Measurements from ENCODE around the gene RNF130.

RNF130 gene

DNA sequence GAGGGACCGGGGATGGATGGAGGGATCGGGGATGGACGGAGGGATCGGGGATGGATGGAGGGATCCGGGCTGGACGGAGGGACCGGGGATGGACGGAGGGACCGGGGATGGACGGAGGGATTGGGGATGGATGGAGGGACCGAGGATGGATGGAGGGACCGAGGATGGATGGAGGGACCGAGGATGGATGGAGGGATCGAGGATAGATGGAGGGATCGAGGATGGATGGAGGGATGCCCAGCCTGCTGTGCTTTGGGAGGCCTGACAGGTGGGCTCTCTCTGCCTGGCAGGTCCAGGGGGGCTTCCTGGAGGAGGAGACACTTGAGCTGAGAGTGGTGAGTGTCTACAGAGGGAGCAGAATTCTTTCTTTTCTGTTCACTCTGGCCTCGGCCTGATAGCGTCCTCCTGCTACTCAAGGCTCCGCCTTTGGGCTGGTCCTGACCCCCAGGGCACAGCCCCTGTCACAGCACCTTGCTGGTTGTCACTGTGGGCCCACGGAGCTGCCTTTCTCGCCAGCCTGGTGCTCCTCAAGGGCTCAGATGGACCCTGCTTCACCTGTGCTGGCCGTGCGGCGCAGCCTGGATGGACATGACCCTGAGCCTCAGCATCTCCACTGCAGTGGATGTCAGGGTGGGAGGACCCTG is 42.2 kb upstream of the RNF130 start:
- TF ChIP-seq ZXDB (tag by site-specific recombination; IDR thresholded peaks at IDR 0.05) (no peak), ZNF600 (tag by site-specific recombination; IDR thresholded peaks at IDR 0.05) (no peak), ZNF449 (tag by site-specific recombination; IDR thresholded peaks at IDR 0.05) (no peak), ZNF354C (tag by site-specific recombination; IDR thresholded peaks at IDR 0.05; ENCODE audit: borderline replicate concordance, low read depth) (no peak), IKZF3 (tag by site-specific recombination; IDR thresholded peaks at IDR 0.05) (no peak), ZNF677 (tag by site-specific recombination; IDR thresholded peaks at IDR 0.05) (no peak), ZNF140 (tag by site-specific recombination; IDR thresholded peaks at IDR 0.05) (no peak), HOXC10 (CRISPR knock-in tag; IDR thresholded peaks at IDR 0.05) (no peak), ZNF530 (tag by site-specific recombination; IDR thresholded peaks at IDR 0.05; ENCODE audit: low read depth) (no peak), ZSCAN4 (tag by site-specific recombination; IDR thresholded peaks at IDR 0.05) (no peak), TCF7L2 (IDR thresholded peaks at IDR 0.05; ENCODE audit: borderline replicate concordance, low read depth, low read length) (no peak), ZNF121 (tag by site-specific recombination; IDR thresholded peaks at IDR 0.05) (no peak), SETDB1 (IDR thresholded peaks at IDR 0.05; ENCODE audit: insufficient read length, low read length) (no peak), YY1 (tag by site-specific recombination; IDR thresholded peaks at IDR 0.05) (no peak), OVOL3 (tag by site-specific recombination; IDR thresholded peaks at IDR 0.05) (no peak), ZNF626 (tag by site-specific recombination; IDR thresholded peaks at IDR 0.05) (no peak)
- TF ChIP-seq, protein P1, sequence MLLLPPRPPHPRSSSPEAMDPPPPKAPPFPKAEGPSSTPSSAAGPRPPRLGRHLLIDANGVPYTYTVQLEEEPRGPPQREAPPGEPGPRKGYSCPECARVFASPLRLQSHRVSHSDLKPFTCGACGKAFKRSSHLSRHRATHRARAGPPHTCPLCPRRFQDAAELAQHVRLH (tag by site-specific recombination; IDR thresholded peaks at IDR 0.05) = no peak
- Histone ChIP-seq H3K36me3 (ENCODE audit: control insufficient read depth in 2 of 2, insufficient read depth in 1 of 2, low read length in 2 of 2) (no peaks in the 10 kb centered on the region), H3K4me3 (ENCODE audit: low read depth, low read length) (no peak overlapping the region), H3K9me3 (ENCODE audit: control insufficient read depth, insufficient read depth, low read depth, low read length) (no peaks in the 10 kb centered on the region), H3K27ac (ENCODE audit: extremely low read depth, low read depth, low read length) (no peak overlapping the region), H3K4me1 (ENCODE audit: control insufficient read depth, insufficient read depth, low read length) (no peaks in the 10 kb centered on the region)
- ChIA-PET POLR2A (no interaction called here), CTCF (no interaction called here)

DNA sequence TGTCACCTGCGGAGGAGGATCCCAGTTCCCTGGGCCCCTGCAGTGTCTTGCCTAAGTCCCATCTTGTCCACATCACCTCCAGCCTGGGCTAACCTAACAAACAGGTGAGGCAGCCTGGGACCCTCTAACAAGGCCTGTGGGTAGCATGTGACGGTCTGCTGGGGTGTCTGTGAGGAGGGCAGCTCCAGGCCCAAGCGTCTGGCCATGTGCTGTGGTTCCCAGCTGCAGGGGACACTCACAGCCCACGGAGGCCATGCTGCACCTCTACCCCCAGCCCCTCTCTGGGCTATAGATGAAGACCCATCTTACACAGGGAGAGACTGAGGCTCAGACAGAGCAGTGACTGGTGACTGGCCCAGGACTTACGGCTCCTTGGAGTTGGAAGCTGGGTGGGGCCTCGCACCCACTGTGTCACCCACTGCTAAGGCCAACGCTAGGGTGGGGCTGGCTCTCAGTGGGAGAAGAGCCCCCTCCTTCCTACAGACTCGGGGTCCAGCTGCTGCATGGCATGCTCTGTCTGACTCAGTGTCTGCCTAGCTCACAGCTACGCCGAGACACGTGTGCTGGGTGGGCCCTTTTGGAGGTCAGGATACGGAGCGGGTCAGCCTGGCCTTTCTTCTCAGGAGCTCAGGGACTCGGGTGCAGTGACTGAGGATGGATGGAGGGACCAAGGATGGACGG is 40.8 kb upstream of the RNF130 start:
- Histone ChIP-seq H3K9me3 (ENCODE audit: control insufficient read depth, insufficient read depth, low read depth, low read length) (no peaks in the 10 kb centered on the region), H3K27ac (ENCODE audit: extremely low read depth, low read depth, low read length) (no peak overlapping the region), H3K4me3 (ENCODE audit: low read depth, low read length) (no peak overlapping the region), H3K4me1 (ENCODE audit: control insufficient read depth, insufficient read depth, low read length) (no peaks in the 10 kb centered on the region), H3K36me3 (ENCODE audit: control insufficient read depth in 2 of 2, insufficient read depth in 1 of 2, low read length in 2 of 2) (no peaks in the 10 kb centered on the region)
- TF ChIP-seq ZBTB20 (tag by site-specific recombination; IDR thresholded peaks at IDR 0.05) = no peak
- TF ChIP-seq ZNF561 (tag by site-specific recombination; IDR thresholded peaks at IDR 0.05; ENCODE audit: borderline replicate concordance) = no peak
- TF ChIP-seq, protein P2, sequence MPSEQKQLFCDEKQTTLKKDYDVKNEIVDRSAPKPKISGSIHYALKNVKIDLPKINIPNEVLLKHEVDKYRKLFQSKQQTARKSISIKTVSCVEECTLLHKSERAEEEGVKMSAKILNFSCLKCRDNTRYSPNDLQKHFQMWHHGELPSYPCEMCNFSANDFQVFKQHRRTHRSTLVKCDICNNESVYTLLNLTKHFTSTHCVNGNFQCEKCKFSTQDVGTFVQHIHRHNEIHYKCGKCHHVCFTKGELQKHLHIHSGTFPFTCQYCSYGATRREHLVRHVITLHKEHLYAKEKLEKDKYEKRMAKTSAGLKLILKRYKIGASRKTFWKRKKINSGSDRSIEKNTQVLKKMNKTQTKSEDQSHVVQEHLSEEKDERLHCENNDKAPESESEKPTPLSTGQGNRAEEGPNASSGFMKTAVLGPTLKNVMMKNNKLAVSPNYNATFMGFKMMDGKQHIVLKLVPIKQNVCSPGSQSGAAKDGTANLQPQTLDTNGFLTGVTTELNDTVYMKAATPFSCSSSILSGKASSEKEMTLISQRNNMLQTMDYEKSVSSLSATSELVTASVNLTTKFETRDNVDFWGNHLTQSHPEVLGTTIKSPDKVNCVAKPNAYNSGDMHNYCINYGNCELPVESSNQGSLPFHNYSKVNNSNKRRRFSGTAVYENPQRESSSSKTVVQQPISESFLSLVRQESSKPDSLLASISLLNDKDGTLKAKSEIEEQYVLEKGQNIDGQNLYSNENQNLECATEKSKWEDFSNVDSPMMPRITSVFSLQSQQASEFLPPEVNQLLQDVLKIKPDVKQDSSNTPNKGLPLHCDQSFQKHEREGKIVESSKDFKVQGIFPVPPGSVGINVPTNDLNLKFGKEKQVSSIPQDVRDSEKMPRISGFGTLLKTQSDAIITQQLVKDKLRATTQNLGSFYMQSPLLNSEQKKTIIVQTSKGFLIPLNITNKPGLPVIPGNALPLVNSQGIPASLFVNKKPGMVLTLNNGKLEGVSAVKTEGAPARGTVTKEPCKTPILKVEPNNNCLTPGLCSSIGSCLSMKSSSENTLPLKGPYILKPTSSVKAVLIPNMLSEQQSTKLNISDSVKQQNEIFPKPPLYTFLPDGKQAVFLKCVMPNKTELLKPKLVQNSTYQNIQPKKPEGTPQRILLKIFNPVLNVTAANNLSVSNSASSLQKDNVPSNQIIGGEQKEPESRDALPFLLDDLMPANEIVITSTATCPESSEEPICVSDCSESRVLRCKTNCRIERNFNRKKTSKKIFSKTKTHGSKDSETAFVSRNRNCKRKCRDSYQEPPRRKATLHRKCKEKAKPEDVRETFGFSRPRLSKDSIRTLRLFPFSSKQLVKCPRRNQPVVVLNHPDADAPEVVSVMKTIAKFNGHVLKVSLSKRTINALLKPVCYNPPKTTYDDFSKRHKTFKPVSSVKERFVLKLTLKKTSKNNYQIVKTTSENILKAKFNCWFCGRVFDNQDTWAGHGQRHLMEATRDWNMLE (tag by site-specific recombination; conservative IDR thresholded peaks at IDR 0.05; ENCODE audit: low read depth) = no peak
- no peak for TF ChIP-seq ZNF510 (tag by site-specific recombination; IDR thresholded peaks at IDR 0.05; ENCODE audit: insufficient replicate concordance)
- no peak for TF ChIP-seq ZNF391 (tag by site-specific recombination; IDR thresholded peaks at IDR 0.05; ENCODE audit: borderline replicate concordance, low read depth)
- no peak for TF ChIP-seq ZNF521 (tag by site-specific recombination; IDR thresholded peaks at IDR 0.05)
- TF ChIP-seq ZSCAN4 (tag by site-specific recombination; IDR thresholded peaks at IDR 0.05) = no peak
- TF ChIP-seq ZNF660 (tag by site-specific recombination; IDR thresholded peaks at IDR 0.05) = no peak
- no peak for TF ChIP-seq ZNF555 (tag by site-specific recombination; conservative IDR thresholded peaks at IDR 0.05)
- POLR2A ChIA-PET = no interaction called here
- CTCF ChIA-PET = no interaction called here

Measured in HEK293 (cell line).